Hepatocyte (in vitro differentiated cells): ENCODE results near the gene PCSK4. TPM values are rescaled to one million over a fixed set of nuclear protein-coding genes. Genes with fewer than 3 reads are reported as not detected.
"Not testable (repeated sequence)": the region's sequence is repeated elsewhere in the genome, so short reads cannot be mapped to it uniquely, and the experiment has no call there.

ENCODE experiments used
- DNase-seq: peaks from one replicate; pipeline ENCODE4 v3.0.0-alpha.2; 2016; ENCODE audit warnings: low spot score
- H2AFZ ChIP-seq: fragments of 200-600 bp; sonication (generic); 2 replicates; pipeline ENCODE4 v1.6.0; 2016; ENCODE audit warnings: antibody characterized with exemption, mild to moderate bottlenecking
- H3K27ac ChIP-seq: fragments of 200-600 bp; sonication (generic); 2 replicates; pipeline ENCODE4 v1.5.1; 2016; ENCODE audit warnings: mild to moderate bottlenecking
- H3K27me3 ChIP-seq: fragments of 200-600 bp; sonication (generic); 2 replicates; pipeline ENCODE4 v1.6.1; 2016
- H3K36me3 ChIP-seq: fragments of 200-600 bp; sonication (generic); replicated peaks from 2 replicates; pipeline ENCODE4 v1.5.1; 2016; ENCODE audit warnings: low read depth; ENCODE audit not compliant: insufficient read depth
- H3K4me1 ChIP-seq: fragments of 200-600 bp; sonication (generic); 2 replicates; pipeline ENCODE4 v1.5.1; 2016; ENCODE audit warnings: mild to moderate bottlenecking, moderate library complexity; ENCODE audit not compliant: insufficient read depth
- H3K4me2 ChIP-seq: fragments of 200-600 bp; sonication (generic); 2 replicates; pipeline ENCODE4 v1.6.0; 2016
- H3K4me3 ChIP-seq: fragments of 200-600 bp; sonication (generic); 2 replicates; pipeline ENCODE4 v1.5.1; 2016; ENCODE audit warnings: mild to moderate bottlenecking
- H3K79me2 ChIP-seq: fragments of 200-600 bp; sonication (generic); 2 replicates; pipeline ENCODE4 v1.6.0; 2017; ENCODE audit warnings: mild to moderate bottlenecking
- H3K9me2 ChIP-seq: fragments of 200-600 bp; sonication (generic); replicated peaks from 2 replicates; pipeline ENCODE4 v1.6.0; 2017; ENCODE audit warnings: mild to moderate bottlenecking; ENCODE audit not compliant: insufficient read depth
- H3K9me3 ChIP-seq: fragments of 200-600 bp; sonication (generic); 2 replicates; pipeline ENCODE4 v1.5.1; 2016; ENCODE audit warnings: low read depth, mild to moderate bottlenecking
- H4K20me1 ChIP-seq: fragments of 200-600 bp; sonication (generic); 2 replicates; pipeline ENCODE4 v1.6.0; 2016; ENCODE audit warnings: mild to moderate bottlenecking; ENCODE audit not compliant: insufficient read depth, poor library complexity, severe bottlenecking
- EZH2 ChIP-seq: fragments of 200-600 bp; sonication (generic); IDR thresholded peaks from 2 replicates; pipeline ENCODE4 v1.6.1; 2016; ENCODE audit warnings: antibody characterized with exemption, mild to moderate bottlenecking, borderline replicate concordance
- EZH2phosphoT487 ChIP-seq: fragments of 200-600 bp; sonication (generic); IDR thresholded peaks from one replicate; pipeline ENCODE4 v1.6.1; 2018; ENCODE audit warnings: antibody characterized with exemption, mild to moderate bottlenecking, low read depth, moderate library complexity; ENCODE audit not compliant: unreplicated experiment, severe bottlenecking
- WGBS: methylation state at CpG from one replicate; pipeline ENCODE4 v1.1.6; 2016; ENCODE audit warnings: low lambda C conversion rate; ENCODE audit errors: missing lambda C conversion rate; 5-methylcytosine and 5-hydroxymethylcytosine counted together
- polyA plus RNA-seq: library from polyadenylated mRNA; unstranded; fragments of >200 nt; fragmentation: Nextera tagmentation; extraction: Ambion mirVana; gene quantifications from 2 replicates; pipeline ENCODE4 v1.2.1, GENCODE V29; 2016
- total RNA-seq: library from RNA; depleted of rRNA; stranded (reverse); fragments of >200 nt; gene quantifications from 2 replicates; pipeline ENCODE4 v1.2.3, GENCODE V29; 2014
- TF ChIP-seq, protein P1 (sequence below): fragments of 200-600 bp; sonication (generic); IDR thresholded peaks from 2 replicates; pipeline ENCODE4 v1.5.1; 2016; ENCODE audit warnings: antibody characterized with exemption, mild to moderate bottlenecking; ENCODE audit not compliant: poor library complexity

Gene PCSK4
- total and polyA plus RNA-seq, 2 experiments from 2014 or later, result 7.7 to 9.6 TPM

DNA sequence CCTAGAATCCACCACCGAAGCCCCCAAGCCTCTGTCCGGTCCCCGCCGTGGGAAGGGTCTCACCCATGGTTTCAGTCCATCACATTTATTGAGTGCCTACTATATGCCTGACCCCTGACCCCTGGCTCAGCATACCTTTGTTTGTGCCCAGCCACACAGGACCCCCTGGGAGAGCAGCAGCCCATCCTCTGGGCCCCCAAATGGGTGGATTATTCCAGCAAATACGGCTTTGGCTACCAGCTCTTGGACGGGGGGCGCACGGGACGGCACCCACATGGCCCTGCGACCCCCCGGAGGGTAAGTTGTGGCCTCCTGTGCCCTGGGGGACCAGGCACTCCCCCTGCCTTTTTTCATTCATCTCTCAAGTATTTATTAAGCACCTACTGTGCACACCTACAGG is 41.4 kb upstream of the PCSK4 start:
- Histone ChIP-seq H2AFZ (no peak overlapping the region), H3K4me2 (no peak overlapping the region), H3K4me1 (no peaks in the 10 kb centered on the region), H4K20me1 (no peaks in the 10 kb centered on the region), H3K27me3 (no peaks in the 10 kb centered on the region), H3K27ac (no peak overlapping the region), H3K4me3 (no peak overlapping the region), H3K36me3 (no peaks in the 10 kb centered on the region), H3K9me2 (no peaks in the 10 kb centered on the region), H3K9me3 (no peaks in the 10 kb centered on the region), H3K79me2 (no peaks in the 10 kb centered on the region)
- 90% methylated on average over 11 of the region's 11 CpGs for WGBS
- DNase-seq, result no peak
- TF ChIP-seq EZH2phosphoT487 (no peak), EZH2 (no peak)
- TF ChIP-seq, protein P1, sequence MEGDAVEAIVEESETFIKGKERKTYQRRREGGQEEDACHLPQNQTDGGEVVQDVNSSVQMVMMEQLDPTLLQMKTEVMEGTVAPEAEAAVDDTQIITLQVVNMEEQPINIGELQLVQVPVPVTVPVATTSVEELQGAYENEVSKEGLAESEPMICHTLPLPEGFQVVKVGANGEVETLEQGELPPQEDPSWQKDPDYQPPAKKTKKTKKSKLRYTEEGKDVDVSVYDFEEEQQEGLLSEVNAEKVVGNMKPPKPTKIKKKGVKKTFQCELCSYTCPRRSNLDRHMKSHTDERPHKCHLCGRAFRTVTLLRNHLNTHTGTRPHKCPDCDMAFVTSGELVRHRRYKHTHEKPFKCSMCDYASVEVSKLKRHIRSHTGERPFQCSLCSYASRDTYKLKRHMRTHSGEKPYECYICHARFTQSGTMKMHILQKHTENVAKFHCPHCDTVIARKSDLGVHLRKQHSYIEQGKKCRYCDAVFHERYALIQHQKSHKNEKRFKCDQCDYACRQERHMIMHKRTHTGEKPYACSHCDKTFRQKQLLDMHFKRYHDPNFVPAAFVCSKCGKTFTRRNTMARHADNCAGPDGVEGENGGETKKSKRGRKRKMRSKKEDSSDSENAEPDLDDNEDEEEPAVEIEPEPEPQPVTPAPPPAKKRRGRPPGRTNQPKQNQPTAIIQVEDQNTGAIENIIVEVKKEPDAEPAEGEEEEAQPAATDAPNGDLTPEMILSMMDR, result no peak

DNA sequence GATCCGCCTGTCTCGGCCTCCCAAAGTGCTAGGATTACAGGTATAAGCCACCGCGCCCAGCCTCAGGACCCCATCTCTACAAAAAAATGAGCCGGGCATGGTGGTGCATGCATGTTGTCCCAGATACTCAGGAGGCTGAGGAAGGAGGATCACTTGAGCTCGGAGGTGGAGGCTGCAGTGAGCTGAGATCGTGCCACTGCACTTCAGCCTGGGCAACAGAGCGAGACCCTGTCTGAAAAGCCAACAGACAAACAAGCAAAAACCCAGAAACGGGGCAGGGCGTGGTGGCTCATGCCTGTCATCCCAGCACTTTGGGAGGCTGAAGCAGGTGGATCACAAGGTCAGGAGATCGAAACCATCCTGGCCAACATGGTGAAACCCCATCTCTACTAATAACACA is 40.7 kb upstream of the PCSK4 start:
- not testable (repeated sequence) for H3K27me3 ChIP-seq, H2AFZ ChIP-seq, DNase-seq, H3K4me1 ChIP-seq, H3K4me2 ChIP-seq, H3K79me2 ChIP-seq, H3K9me3 ChIP-seq, H3K9me2 ChIP-seq, H4K20me1 ChIP-seq, H3K27ac ChIP-seq, H3K4me3 ChIP-seq, H3K36me3 ChIP-seq
- WGBS, result 94% methylated on average over 11 of the region's 11 CpGs

DNA sequence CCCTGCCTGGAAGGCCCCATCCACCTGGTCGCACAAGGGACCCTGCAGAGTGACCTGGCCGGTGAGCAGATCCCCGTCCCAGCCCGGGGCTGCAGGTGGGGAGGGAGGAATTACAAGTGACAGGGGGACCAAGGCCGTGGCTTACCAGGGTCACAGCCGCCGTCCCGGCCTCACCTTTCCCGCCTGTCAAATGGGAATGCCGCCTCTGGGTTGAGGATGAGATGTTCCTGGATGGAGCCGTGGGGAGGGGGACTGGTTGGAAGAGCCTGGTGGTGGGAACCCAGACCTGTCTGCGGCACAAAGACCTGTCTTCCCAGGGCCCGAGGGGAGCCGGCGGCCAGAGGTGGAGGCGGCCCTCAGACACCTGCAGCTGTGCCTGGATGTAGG is 39.3 kb upstream of the PCSK4 start:
- H3K9me3 ChIP-seq, result no peaks in the 10 kb centered on the region
- no peak overlapping the region for H2AFZ ChIP-seq
- peaks cover 15% of the 10 kb centered on the region for H3K27me3 ChIP-seq
- DNase-seq, result no peak
- H3K4me2 ChIP-seq, result no peak overlapping the region
- H3K27ac ChIP-seq, result no peak overlapping the region
- no peaks in the 10 kb centered on the region for H3K9me2 ChIP-seq
- TF ChIP-seq EZH2, result no peak
- TF ChIP-seq, protein P1, result no peak
- no peak for TF ChIP-seq EZH2phosphoT487
- H3K36me3 ChIP-seq, result no peaks in the 10 kb centered on the region
- no peaks in the 10 kb centered on the region for H3K79me2 ChIP-seq
- no peak overlapping the region for H3K4me3 ChIP-seq
- H3K4me1 ChIP-seq, result no peaks in the 10 kb centered on the region
- 88% methylated on average over 16 of the region's 16 CpGs for WGBS
- no peaks in the 10 kb centered on the region for H4K20me1 ChIP-seq

DNA sequence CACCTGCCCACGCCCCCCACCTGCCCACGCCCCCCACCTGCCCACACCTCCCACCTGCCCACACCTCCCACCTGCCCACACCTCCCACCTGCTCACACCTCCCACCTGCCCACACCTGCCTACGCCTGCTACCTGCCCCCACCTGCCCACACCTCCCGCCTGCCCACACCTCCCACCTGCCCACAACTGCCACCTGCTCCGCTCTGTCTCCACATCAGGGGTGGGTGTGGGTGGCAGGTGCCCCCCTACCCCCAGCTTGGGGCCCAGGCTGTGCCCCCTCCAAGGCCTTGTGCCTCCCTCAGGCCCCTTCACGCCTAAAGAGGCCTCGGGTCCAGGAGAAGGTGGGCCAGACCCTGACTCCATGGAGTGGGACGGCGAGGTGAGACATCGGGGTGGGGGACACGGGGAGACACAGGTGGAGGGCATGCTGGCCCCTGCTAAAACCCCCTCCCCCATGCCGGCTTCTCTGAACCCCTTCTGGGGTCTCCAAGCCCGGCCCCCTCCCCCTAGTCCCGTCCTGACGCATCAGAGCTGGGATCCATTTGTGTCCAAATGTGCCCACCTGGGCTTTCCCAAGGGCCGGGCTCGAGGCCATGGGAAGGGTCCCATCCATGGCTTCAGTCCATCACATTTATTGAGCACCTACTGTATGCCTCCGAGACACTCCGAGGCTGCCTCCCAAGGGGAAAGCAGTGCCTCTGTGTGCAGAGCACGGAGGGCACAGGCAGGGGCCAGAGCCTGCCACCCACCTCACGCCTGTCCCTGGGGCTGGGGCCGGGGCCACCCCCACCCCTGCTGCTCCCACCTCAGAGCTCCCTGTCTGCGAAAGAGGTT is 38.7 kb upstream of the PCSK4 start:
- no peaks in the 10 kb centered on the region for H3K36me3 ChIP-seq
- H3K27ac ChIP-seq, result no peak overlapping the region
- H3K4me1 ChIP-seq, result no peaks in the 10 kb centered on the region
- DNase-seq, result peak; percentile 3
- TF ChIP-seq, protein P1, result no peak
- TF ChIP-seq EZH2 (no peak), EZH2phosphoT487 (no peak)
- H3K9me2 ChIP-seq, result no peaks in the 10 kb centered on the region
- no peaks in the 10 kb centered on the region for H3K79me2 ChIP-seq
- no peak overlapping the region for H3K4me2 ChIP-seq
- no peak overlapping the region for H3K4me3 ChIP-seq
- H4K20me1 ChIP-seq, result no peaks in the 10 kb centered on the region
- H2AFZ ChIP-seq, result no peak overlapping the region
- peaks cover 17% of the 10 kb centered on the region for H3K27me3 ChIP-seq
- 89% methylated on average over 20 of the region's 23 CpGs for WGBS
- no peaks in the 10 kb centered on the region for H3K9me3 ChIP-seq
